AG04450 (cell line): ENCODE measurements around the gene GAS7. TPM values are rescaled to one million over a fixed set of nuclear protein-coding genes. Genes with fewer than 3 reads are reported as not detected.
A peak's percentile ranks its signal among the peaks of the same experiment; 100 is the strongest.

Experiments used
- CTCF ChIA-PET: fragments of 300-600, 350-600 bp; formaldehyde crosslinking; extraction: SDS; loops from one replicate; lab custom pipeline; 2022; ENCODE audit warnings: antibody characterized with exemption, inconsistent platforms; lab: Charles Lee
- POLR2A ChIA-PET: fragments of 350-600 bp; formaldehyde crosslinking; extraction: SDS; loops from one replicate; lab custom pipeline; 2021; ENCODE audit warnings: antibody characterized with exemption, inconsistent platforms; lab: Yijun Ruan, JAX
- DNase-seq: peaks from one replicate; pipeline ENCODE4 v3.0.0-alpha.2; 2011; ENCODE audit warnings: low read depth, low spot score
- H3K27ac ChIP-seq: one replicate; pipeline ENCODE4 v1.5.1; 2012; ENCODE audit warnings: low read depth, low read length, control low read depth
- H3K27me3 ChIP-seq: one replicate; pipeline ENCODE4 v1.6.0; 2012; ENCODE audit warnings: low read length; ENCODE audit not compliant: control insufficient read depth, insufficient read depth
- H3K4me3 ChIP-seq: 2 replicates; pipeline ENCODE4 v1.5.1; 2011; ENCODE audit warnings: mild to moderate bottlenecking, low read depth, low read length, control low read depth
- H3K9me3 ChIP-seq: 2 replicates; pipeline ENCODE4 v1.5.1; 2012; ENCODE audit warnings: low read length; ENCODE audit not compliant: control insufficient read depth, insufficient read depth
- CTCF ChIP-seq: IDR thresholded peaks from 2 replicates; pipeline ENCODE4 v1.5.1; 2011; ENCODE audit warnings: low read depth, low read length, control low read depth, inconsistent platforms
- polyA plus RNA-seq: library from polyadenylated mRNA; depleted of rRNA; stranded (reverse); fragments of >200 nt; gene quantifications from 2 replicates; pipeline ENCODE4 v1.2.3, GENCODE V29; 2011

GAS7 gene
- polyA plus RNA-seq, 1 experiment: 5.6 TPM

GRCh38 chr17:9895923-9896322 lies 302.5 kb downstream of the GAS7 start:
- H3K4me3 ChIP-seq: no peak overlapping the region
- peaks cover 48% of the 10 kb centered on the region for H3K9me3 ChIP-seq
- DNase-seq: no peak
- POLR2A ChIA-PET: no interaction called here
- no peak overlapping the region for H3K27ac ChIP-seq
- TF ChIP-seq CTCF: no peak
- CTCF ChIA-PET: no interaction called here
- no peaks in the 10 kb centered on the region for H3K27me3 ChIP-seq

GRCh38 chr17:9894231-9894630 lies 304.2 kb downstream of the GAS7 start:
- Histone ChIP-seq H3K9me3 (peaks cover 56% of the 10 kb centered on the region), H3K4me3 (no peak overlapping the region), H3K27ac (no peak overlapping the region), H3K27me3 (no peaks in the 10 kb centered on the region)
- no peak for TF ChIP-seq CTCF
- ChIA-PET POLR2A (no interaction called here), CTCF (no interaction called here)
- DNase-seq: no peak

- CTCF ChIA-PET: no interaction called here
- POLR2A ChIA-PET: no interaction called here
- no peak overlapping the region for H3K4me3 ChIP-seq
- no peaks in the 10 kb centered on the region for H3K27me3 ChIP-seq
- DNase-seq: no peak
- TF ChIP-seq CTCF: no peak
- H3K27ac ChIP-seq: no peak overlapping the region
- H3K9me3 ChIP-seq: peaks cover 50% of the 10 kb centered on the region
These were observed 304.9 kb downstream of the GAS7 start for GRCh38 chr17:9893411-9894012.

- CTCF ChIA-PET: interaction anchor here (0.9 to 1.3 kb wide), 2 partner anchors 24 to 162 kb away, joined by 3 read pairs; no protein-coding TSS in a partner anchor
- peak; percentile 21; the same call in 1 of the 2 replicates for TF ChIP-seq CTCF
- Histone ChIP-seq H3K27ac (no peak overlapping the region), H3K27me3 (no peaks in the 10 kb centered on the region), H3K9me3 (peaks cover 46% of the 10 kb centered on the region), H3K4me3 (no peak overlapping the region)
- POLR2A ChIA-PET: no interaction called here
- DNase-seq: no peak
These were observed 308.3 kb downstream of the GAS7 start for GRCh38 chr17:9890124-9890523.

GRCh38 chr17:9887508-9887907 lies 310.9 kb downstream of the GAS7 start:
- Histone ChIP-seq H3K4me3 (no peak overlapping the region), H3K27me3 (no peaks in the 10 kb centered on the region), H3K27ac (no peak overlapping the region), H3K9me3 (peaks cover 41% of the 10 kb centered on the region)
- POLR2A ChIA-PET: no interaction called here
- CTCF ChIA-PET: no interaction called here
- DNase-seq: no peak
- no peak for TF ChIP-seq CTCF
